GM12872 (cell line): ENCODE data around the gene MAPK1.

Experiments used
- CTCF ChIP-seq: IDR thresholded peaks from 3 replicates; pipeline ENCODE4 v1.5.1; 2011; ENCODE audit warnings: low read depth, mild to moderate bottlenecking, low read length, moderate library complexity; ENCODE audit not compliant: insufficient read depth

Gene MAPK1

DNA sequence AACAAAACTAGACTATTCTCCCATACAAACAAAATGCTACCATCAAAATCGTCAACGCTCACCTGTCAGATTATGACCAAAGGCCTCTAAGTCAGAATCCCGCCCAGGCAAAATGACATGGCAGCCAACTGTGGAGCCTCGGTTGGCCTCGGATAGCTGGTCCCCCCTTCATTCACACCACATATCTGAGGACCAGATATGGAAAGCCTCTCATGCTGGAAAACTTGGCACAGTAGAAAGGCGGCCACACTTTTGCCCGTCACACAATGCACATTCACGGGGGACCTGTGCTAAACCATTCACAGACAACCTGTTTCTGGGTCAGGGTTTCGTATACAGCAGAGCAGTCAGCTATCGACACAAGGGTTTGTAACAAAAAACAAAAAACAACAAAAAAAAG lies 11.2 kb downstream of the MAPK1 start:
- no peak for TF ChIP-seq CTCF

DNA sequence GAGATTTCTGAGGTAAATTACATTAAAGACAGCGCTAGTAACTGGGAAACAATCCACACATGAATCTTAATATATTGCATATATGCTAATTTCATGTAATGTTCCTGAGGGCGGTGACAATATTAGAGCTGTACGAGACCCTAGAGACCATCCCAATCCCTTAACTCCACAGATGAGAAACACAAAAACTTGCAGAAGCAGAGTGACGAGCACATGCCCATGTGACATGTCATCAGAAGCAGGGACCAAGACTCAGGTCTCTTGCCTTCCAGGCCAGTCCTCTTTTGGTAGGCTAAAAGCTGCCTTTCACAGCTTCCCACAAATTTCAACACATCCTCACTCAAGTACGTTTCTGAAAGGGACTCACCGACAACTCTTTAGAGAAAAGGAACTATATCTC lies 11.8 kb downstream of the MAPK1 start:
- TF ChIP-seq CTCF, result no peak

DNA sequence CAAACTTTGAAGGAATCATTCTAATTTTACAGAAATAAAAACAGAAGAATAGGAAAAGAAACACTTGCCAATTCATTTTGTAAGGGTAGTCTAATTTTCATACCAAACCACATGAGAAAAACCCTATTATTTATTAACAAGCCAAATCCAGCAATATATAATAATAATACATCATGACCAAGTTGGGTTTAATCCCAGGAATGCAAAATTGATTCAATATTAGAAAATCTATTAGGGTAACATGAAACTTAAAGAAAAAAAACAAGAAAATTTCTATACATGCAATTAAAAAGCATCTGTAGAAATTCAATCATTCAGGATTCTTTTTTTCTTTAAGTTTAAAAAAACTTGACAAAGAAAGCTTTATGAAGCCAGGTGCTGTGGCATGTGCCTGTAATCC lies 16.8 kb downstream of the MAPK1 start:
- no peak for TF ChIP-seq CTCF

- no peak for TF ChIP-seq CTCF
These were observed 18.0 kb downstream of the MAPK1 start for GRCh38 chr22:21849489-21849888.

DNA sequence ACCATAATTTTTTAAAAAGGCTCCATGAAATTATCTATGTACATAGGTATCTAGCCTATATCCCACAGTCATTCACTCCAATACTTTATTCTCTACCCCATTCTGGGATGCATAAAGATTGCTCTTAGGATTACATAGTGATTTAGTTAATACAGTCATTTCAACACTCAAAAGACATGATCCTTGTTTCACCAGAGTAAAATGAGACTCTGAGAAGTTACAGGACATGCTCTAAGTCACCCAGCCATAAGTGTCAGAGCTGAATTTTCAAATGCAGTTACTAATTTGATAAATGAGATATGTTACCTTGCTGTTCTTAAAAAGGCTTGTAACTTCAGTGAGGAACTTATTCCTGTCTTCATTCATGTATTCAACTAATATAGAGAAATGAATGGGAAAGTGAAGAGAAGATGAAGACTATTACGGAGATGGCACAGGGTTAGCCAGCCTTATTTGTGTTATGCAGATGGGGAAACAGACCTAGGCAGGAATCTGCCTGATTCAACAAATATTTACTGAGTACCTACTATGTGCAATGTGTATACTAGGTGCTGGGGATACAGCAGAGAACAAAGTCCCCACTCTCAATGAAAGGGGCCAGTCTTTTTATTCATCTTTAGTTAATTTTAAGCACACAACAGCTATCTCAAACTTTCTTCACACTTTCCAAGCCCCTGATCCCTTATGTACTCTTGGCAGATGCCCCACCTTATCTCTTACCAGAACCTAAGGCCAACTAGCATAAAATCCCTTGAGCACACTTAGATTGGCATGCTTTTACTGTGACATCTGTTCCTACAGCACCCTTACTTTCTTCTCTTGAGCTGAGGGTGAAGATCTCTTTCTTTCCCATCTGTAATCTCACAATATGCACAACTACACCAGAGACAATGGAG lies 21.6 kb downstream of the MAPK1 start:
- no peak for TF ChIP-seq CTCF

- no peak for TF ChIP-seq CTCF
These were observed 24.5 kb downstream of the MAPK1 start for GRCh38 chr22:21842946-21843345.

DNA sequence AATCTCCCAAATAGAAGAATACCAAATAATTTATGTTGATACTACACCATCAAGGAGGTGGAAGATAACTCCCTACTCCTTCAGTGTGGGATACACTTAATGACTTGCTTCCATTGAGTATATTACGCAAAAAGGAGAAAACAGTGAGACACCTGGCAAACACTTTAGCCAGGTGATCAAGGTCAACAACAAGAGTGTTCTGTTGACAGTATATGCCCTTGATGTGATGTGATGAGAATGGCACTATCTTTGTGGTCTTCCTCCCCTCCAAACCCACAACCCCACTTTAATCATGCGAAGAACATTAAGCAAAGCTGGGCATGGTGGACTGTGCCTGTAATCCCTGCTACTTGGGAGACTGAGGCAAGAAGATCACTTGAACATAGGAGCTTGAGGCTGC lies 26.0 kb downstream of the MAPK1 start:
- TF ChIP-seq CTCF, result no peak
